MM.1S (cell line): ENCODE measurements around the gene PDE11A.

Source experiments
- EZH2 ChIP-seq: fragments of 300-600 bp; sonication (generic); optimal IDR thresholded peaks from 2 replicates; pipeline ENCODE3; 2017; ENCODE audit warnings: low read depth, mild to moderate bottlenecking, antibody characterized with exemption, low read length, mixed read lengths
- EZH2phosphoT487 ChIP-seq: fragments of 300-600 bp; sonication (generic); IDR thresholded peaks from 2 replicates; pipeline ENCODE4 v1.6.1; 2018; ENCODE audit warnings: antibody characterized with exemption, low read length
- TF ChIP-seq, protein P1 (sequence below): fragments of 300-600 bp; sonication (generic); IDR thresholded peaks from 2 replicates; pipeline ENCODE4 v1.5.1; 2016; ENCODE audit warnings: antibody characterized with exemption, low read length, mixed read lengths

DNA sequence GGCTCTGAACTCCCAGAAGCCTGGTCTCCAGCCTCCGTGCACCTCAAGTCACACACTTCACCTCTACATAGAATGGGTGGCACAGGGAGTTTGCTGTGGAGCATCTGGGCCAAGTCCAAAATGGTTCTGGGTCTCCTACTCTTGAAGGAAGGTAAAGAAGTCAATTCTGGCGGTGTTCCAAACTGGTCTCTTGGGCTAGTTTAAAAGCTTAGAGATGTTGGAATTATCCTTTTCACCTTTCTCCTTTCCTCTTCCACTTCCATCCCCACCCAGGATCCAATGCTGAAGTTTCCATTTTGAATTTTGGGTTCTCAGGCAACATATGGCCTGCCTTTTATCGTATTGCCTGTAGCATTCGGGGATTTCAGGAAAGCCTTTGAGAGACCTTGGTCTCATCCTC lies 325.2 kb downstream of the PDE11A start:
- TF ChIP-seq, protein P1, sequence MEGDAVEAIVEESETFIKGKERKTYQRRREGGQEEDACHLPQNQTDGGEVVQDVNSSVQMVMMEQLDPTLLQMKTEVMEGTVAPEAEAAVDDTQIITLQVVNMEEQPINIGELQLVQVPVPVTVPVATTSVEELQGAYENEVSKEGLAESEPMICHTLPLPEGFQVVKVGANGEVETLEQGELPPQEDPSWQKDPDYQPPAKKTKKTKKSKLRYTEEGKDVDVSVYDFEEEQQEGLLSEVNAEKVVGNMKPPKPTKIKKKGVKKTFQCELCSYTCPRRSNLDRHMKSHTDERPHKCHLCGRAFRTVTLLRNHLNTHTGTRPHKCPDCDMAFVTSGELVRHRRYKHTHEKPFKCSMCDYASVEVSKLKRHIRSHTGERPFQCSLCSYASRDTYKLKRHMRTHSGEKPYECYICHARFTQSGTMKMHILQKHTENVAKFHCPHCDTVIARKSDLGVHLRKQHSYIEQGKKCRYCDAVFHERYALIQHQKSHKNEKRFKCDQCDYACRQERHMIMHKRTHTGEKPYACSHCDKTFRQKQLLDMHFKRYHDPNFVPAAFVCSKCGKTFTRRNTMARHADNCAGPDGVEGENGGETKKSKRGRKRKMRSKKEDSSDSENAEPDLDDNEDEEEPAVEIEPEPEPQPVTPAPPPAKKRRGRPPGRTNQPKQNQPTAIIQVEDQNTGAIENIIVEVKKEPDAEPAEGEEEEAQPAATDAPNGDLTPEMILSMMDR, result no peak
- TF ChIP-seq EZH2 (no peak), EZH2phosphoT487 (no peak)
